OCI-LY3 (cell line): Measurements from ENCODE around the gene DDA1.

Experiments
- EZH2phosphoT487 ChIP-seq: fragments of 200-600 bp; shearing (Covaris generic); IDR thresholded peaks from 2 replicates; pipeline ENCODE4 v1.6.1; 2018; ENCODE audit warnings: antibody characterized with exemption, mixed run types, low read depth
- TF ChIP-seq, protein P1 (sequence below): fragments of 200-600, 300-600 bp; sonication (generic); IDR thresholded peaks from 2 replicates; pipeline ENCODE4 v1.5.1; 2014; ENCODE audit warnings: antibody characterized with exemption, low read length, low read depth

DNA sequence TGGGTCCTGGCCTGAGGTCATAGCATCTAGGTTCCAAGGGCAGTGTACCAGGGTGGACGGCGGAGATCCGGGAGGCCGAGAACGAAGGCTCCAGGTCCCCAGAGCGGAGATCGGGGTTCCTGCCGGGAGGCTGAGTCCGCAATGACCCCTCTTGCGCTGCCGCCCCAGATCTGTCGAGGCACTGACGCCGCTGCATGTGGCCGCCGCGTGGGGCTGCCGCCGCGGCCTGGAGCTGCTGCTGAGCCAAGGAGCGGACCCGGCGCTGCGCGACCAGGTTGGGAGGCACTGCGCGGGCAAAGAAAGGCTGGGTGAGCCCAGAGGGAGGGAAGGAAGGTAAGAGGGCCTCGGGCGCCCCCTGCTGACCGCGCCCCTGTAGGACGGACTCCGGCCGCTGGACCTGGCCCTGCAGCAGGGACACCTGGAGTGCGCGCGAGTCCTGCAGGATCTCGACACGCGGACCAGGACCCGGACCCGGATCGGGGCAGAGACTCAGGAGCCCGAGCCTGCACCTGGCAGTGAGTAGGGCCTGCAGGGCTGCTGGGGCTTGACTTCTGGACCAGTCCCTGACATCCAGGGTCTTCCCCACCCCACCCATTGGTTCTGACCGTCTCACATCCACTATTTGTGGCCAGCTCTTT lies 26.8 kb upstream of the DDA1 start:
- TF ChIP-seq, protein P1, sequence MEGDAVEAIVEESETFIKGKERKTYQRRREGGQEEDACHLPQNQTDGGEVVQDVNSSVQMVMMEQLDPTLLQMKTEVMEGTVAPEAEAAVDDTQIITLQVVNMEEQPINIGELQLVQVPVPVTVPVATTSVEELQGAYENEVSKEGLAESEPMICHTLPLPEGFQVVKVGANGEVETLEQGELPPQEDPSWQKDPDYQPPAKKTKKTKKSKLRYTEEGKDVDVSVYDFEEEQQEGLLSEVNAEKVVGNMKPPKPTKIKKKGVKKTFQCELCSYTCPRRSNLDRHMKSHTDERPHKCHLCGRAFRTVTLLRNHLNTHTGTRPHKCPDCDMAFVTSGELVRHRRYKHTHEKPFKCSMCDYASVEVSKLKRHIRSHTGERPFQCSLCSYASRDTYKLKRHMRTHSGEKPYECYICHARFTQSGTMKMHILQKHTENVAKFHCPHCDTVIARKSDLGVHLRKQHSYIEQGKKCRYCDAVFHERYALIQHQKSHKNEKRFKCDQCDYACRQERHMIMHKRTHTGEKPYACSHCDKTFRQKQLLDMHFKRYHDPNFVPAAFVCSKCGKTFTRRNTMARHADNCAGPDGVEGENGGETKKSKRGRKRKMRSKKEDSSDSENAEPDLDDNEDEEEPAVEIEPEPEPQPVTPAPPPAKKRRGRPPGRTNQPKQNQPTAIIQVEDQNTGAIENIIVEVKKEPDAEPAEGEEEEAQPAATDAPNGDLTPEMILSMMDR = peak; percentile 92
- TF ChIP-seq EZH2phosphoT487 = no peak
